HG03342 (cell line): ENCODE results near the gene TLL2.

Experiments used
- ATAC-seq: cut with Tn5 transposase; IDR thresholded peaks from one replicate; pipeline ENCODE4 v1.9.1; 2021; ENCODE audit warnings: mild to moderate bottlenecking, moderate library complexity; ENCODE audit not compliant: unreplicated experiment

The TLL2 gene

GRCh38 chr10:96367470-96367869 lies 146.3 kb downstream of the TLL2 start:
- ATAC-seq: no peak

- ATAC-seq: no peak
Measured at GRCh38 chr10:96366508-96366907, 147.2 kb downstream of the TLL2 start.

GRCh38 chr10:96365571-96365970 lies 148.2 kb downstream of the TLL2 start:
- no peak for ATAC-seq

- ATAC-seq: no peak
Measured at GRCh38 chr10:96360766-96361165, 153.0 kb downstream of the TLL2 start.

GRCh38 chr10:96360331-96360730 lies 153.4 kb downstream of the TLL2 start:
- no peak for ATAC-seq

GRCh38 chr10:96359616-96360015 lies 154.1 kb downstream of the TLL2 start:
- no peak for ATAC-seq

GRCh38 chr10:96358851-96359540 lies 154.7 kb downstream of the TLL2 start, which contains the start of gene OPALIN:
Gene OPALIN (minus strand): TSS chr10:96359002. CDS start chr10:96358896, 106 bp downstream.
- ATAC-seq: no peak

- ATAC-seq: no peak
Measured at GRCh38 chr10:96357038-96357620, 156.6 kb downstream of the TLL2 start.

GRCh38 chr10:96352582-96352981 lies 161.1 kb downstream of the TLL2 start:
- no peak for ATAC-seq

- no peak for ATAC-seq
Measured at GRCh38 chr10:96352027-96352426, 161.7 kb downstream of the TLL2 start.

GRCh38 chr10:96346295-96346694 lies 167.4 kb downstream of the TLL2 start:
- no peak for ATAC-seq

GRCh38 chr10:96345222-96345621 lies 168.5 kb downstream of the TLL2 start:
- no peak for ATAC-seq

- ATAC-seq: no peak
Measured at GRCh38 chr10:96344178-96344577, 169.5 kb downstream of the TLL2 start.

- ATAC-seq: no peak
Measured at GRCh38 chr10:96342402-96342801, 171.3 kb downstream of the TLL2 start.

- ATAC-seq: no peak
Measured at GRCh38 chr10:96341219-96342182, 172.2 kb downstream of the TLL2 start.

- peak; percentile 71 for ATAC-seq
Measured at GRCh38 chr10:96339956-96340904, 173.5 kb downstream of the TLL2 start.

GRCh38 chr10:96339383-96339782 lies 174.3 kb downstream of the TLL2 start:
- ATAC-seq: no peak

- no peak for ATAC-seq
Measured at GRCh38 chr10:96338279-96338925, 175.3 kb downstream of the TLL2 start.

GRCh38 chr10:96337106-96337505 lies 176.6 kb downstream of the TLL2 start:
- ATAC-seq: no peak
